GM23338 (cell line): ENCODE measurements around the gene GPN3. TPM values are rescaled to one million over a fixed set of nuclear protein-coding genes. Genes with fewer than 3 reads are reported as not detected.

ENCODE experiments used
- ATAC-seq: fragments of 200-7000 bp; cut with Tn5 transposase; 3 replicates; pipeline ENCODE4 v1.9.1; 2020
- DNase-seq: peaks from one replicate; pipeline ENCODE4 v3.0.0-alpha.2; 2015; ENCODE audit warnings: low spot score
- H2AFZ ChIP-seq: fragments of 200-600 bp; sonication (generic); 2 replicates; pipeline ENCODE4 v1.8.0; 2016; ENCODE audit warnings: antibody characterized with exemption, mild to moderate bottlenecking, moderate library complexity
- H3F3A ChIP-seq: fragments of 200-600 bp; sonication (generic); replicated peaks from 2 replicates; pipeline ENCODE4 v1.8.0; 2017; ENCODE audit warnings: antibody characterized with exemption, mixed run types, low read depth
- H3K27ac ChIP-seq: fragments of 200-600 bp; sonication (generic); 2 replicates; pipeline ENCODE4 v1.6.1; 2016; ENCODE audit warnings: low read depth
- H3K27me3 ChIP-seq: fragments of 200-600 bp; sonication (generic); 2 replicates; pipeline ENCODE4 v1.8.0; 2016; ENCODE audit warnings: mild to moderate bottlenecking, mixed run types, moderate library complexity; ENCODE audit not compliant: insufficient read depth
- H3K36me3 ChIP-seq: fragments of 200-600 bp; sonication (generic); 2 replicates; pipeline ENCODE4 v1.8.0; 2016; ENCODE audit warnings: mild to moderate bottlenecking; ENCODE audit not compliant: insufficient read depth
- H3K4me1 ChIP-seq: fragments of 200-600 bp; sonication (generic); 2 replicates; pipeline ENCODE4 v1.8.0; 2016; ENCODE audit warnings: mild to moderate bottlenecking, moderate library complexity; ENCODE audit not compliant: insufficient read depth
- H3K4me2 ChIP-seq: fragments of 200-600 bp; sonication (generic); 2 replicates; pipeline ENCODE4 v1.7.1; 2017; ENCODE audit warnings: mixed run types
- H3K4me3 ChIP-seq: fragments of 200-600 bp; sonication (generic); 2 replicates; pipeline ENCODE4 v1.6.1; 2016; ENCODE audit warnings: mixed run types
- H3K79me2 ChIP-seq: fragments of 200-600 bp; sonication (generic); replicated peaks from 2 replicates; pipeline ENCODE4 v1.8.0; 2017; ENCODE audit warnings: mild to moderate bottlenecking; ENCODE audit not compliant: insufficient read depth
- H3K9me2 ChIP-seq: fragments of 200-600 bp; sonication (generic); 2 replicates; pipeline ENCODE4 v1.8.0; 2017; ENCODE audit not compliant: insufficient read depth
- H4K20me1 ChIP-seq: fragments of 200-600 bp; sonication (generic); replicated peaks from 2 replicates; pipeline ENCODE4 v1.8.0; 2017; ENCODE audit warnings: mild to moderate bottlenecking; ENCODE audit not compliant: insufficient read depth
- H3K27ac Mint-ChIP-seq: 2 replicates; pipeline ENCODE4 v1.8.0; 2020; ENCODE audit warnings: inconsistent platforms, mild to moderate bottlenecking, moderate library complexity, mixed read lengths
- H3K27me3 Mint-ChIP-seq: 3 replicates; pipeline ENCODE4 v1.8.0; 2022; ENCODE audit warnings: low read depth, mild to moderate bottlenecking, moderate library complexity, mixed read lengths, inconsistent platforms; ENCODE audit not compliant: insufficient read depth, poor library complexity
- H3K36me3 Mint-ChIP-seq: 3 replicates; pipeline ENCODE4 v1.8.0; 2021; ENCODE audit warnings: low read depth, mild to moderate bottlenecking, inconsistent platforms, moderate library complexity, mixed read lengths
- H3K4me1 Mint-ChIP-seq: 3 replicates; pipeline ENCODE4 v1.8.0; 2020; ENCODE audit warnings: mild to moderate bottlenecking, inconsistent platforms, mixed read lengths
- H3K4me3 Mint-ChIP-seq: 3 replicates; pipeline ENCODE4 v1.8.0; 2021; ENCODE audit warnings: moderate library complexity, mild to moderate bottlenecking, inconsistent platforms, mixed read lengths
- H3K9me3 Mint-ChIP-seq: 3 replicates; pipeline ENCODE4 v1.8.0; 2020; ENCODE audit warnings: moderate library complexity, mild to moderate bottlenecking, inconsistent platforms, mixed read lengths
- CREB1 ChIP-seq: fragments of 250-450 bp; sonication (Bioruptor Pico); IDR thresholded peaks from 2 replicates; pipeline ENCODE4 v1.5.0; 2020; ENCODE audit warnings: low read depth, mild to moderate bottlenecking, moderate library complexity
- CTCF ChIP-seq, 2 experiments: fragments of 200-600 bp in 1 of 2; sonication (generic) in 1 of 2; conservative IDR thresholded peaks; 2 replicates each; pipeline versions ENCODE4 v1.5.1 to v1.6.1; 2016 to 2017; ENCODE audit warnings: antibody characterized with exemption in 2 of 2, low read depth in 2 of 2, mild to moderate bottlenecking in 2 of 2, moderate library complexity in 1 of 2
- ETS1 ChIP-seq: IDR thresholded peaks from 2 replicates; pipeline ENCODE4 v1.6.1; 2016; ENCODE audit warnings: antibody characterized with exemption
- EZH2 ChIP-seq: fragments of 200-600 bp; sonication (generic); IDR thresholded peaks from one replicate; pipeline ENCODE4 v1.8.0; 2017; ENCODE audit warnings: antibody characterized with exemption, mild to moderate bottlenecking, low read depth; ENCODE audit not compliant: unreplicated experiment
- EZH2phosphoT487 ChIP-seq: fragments of 200-600 bp; sonication (generic); IDR thresholded peaks from one replicate; pipeline ENCODE4 v1.8.1; 2018; ENCODE audit warnings: antibody characterized with exemption; ENCODE audit not compliant: unreplicated experiment
- JUNB ChIP-seq: IDR thresholded peaks from one replicate; pipeline ENCODE4 v1.6.1; 2016; ENCODE audit warnings: antibody characterized with exemption; ENCODE audit not compliant: unreplicated experiment
- NANOG ChIP-seq: IDR thresholded peaks from 2 replicates; pipeline ENCODE4 v1.6.1; 2016; ENCODE audit warnings: antibody characterized with exemption, borderline replicate concordance
- POLR2AphosphoS5 ChIP-seq: IDR thresholded peaks from 2 replicates; pipeline ENCODE4 v1.6.1; 2016; ENCODE audit warnings: antibody characterized with exemption, low read depth
- REST ChIP-seq: IDR thresholded peaks from one replicate; pipeline ENCODE4 v1.6.1; 2018; ENCODE audit warnings: antibody characterized with exemption; ENCODE audit not compliant: unreplicated experiment
- STAT1 ChIP-seq: IDR thresholded peaks from one replicate; pipeline ENCODE4 v1.6.1; 2016; ENCODE audit warnings: antibody characterized with exemption; ENCODE audit not compliant: unreplicated experiment
- ZNF114 ChIP-seq: fragments of 250-450 bp; sonication (Bioruptor Pico); IDR thresholded peaks from 2 replicates; pipeline ENCODE4 v1.5.0; 2020; ENCODE audit warnings: mild to moderate bottlenecking, moderate library complexity
- ZNF331 ChIP-seq: fragments of 250-450 bp; sonication (Bioruptor Pico); IDR thresholded peaks from 2 replicates; pipeline ENCODE4 v1.5.0; 2020; ENCODE audit warnings: low read depth, mild to moderate bottlenecking, moderate library complexity
- ZNF462 ChIP-seq: fragments of 250-450 bp; sonication (Bioruptor Pico); IDR thresholded peaks from 2 replicates; pipeline ENCODE4 v1.5.0; 2020; ENCODE audit warnings: mild to moderate bottlenecking, moderate library complexity
- polyA plus RNA-seq: library from polyadenylated mRNA; unstranded; fragments of >200 nt; fragmentation: Nextera tagmentation; extraction: Ambion mirVana; gene quantifications from 2 replicates; pipeline ENCODE4 v1.2.1, GENCODE V29; 2016
- total RNA-seq: library from RNA; depleted of rRNA; stranded (reverse); fragments of >200 nt; shearing (Covaris generic); gene quantifications from 2 replicates; pipeline ENCODE4 v1.2.3, GENCODE V29; 2014

Gene GPN3
- total and polyA plus RNA-seq, 2 experiments from 2014 or later: 45.0 to 108 TPM

- Histone ChIP-seq H4K20me1 (no peaks in the 10 kb centered on the region), H3K79me2 (no peaks in the 10 kb centered on the region), H3K4me1 (no peaks in the 10 kb centered on the region), H3K9me2 (peaks cover 2% of the 10 kb centered on the region; the same call in 1 of the 2 replicates), H3F3A (no peaks in the 10 kb centered on the region), H3K27ac (no peak overlapping the region), H3K36me3 (no peaks in the 10 kb centered on the region), H2AFZ (no peak overlapping the region), H3K4me2 (no peak overlapping the region), H3K27me3 (peaks cover 9% of the 10 kb centered on the region), H3K4me3 (no peak overlapping the region)
- no peak overlapping the region for H3K27ac Mint-ChIP-seq
- H3K4me1 Mint-ChIP-seq: no peaks in the 10 kb centered on the region
- TF ChIP-seq CTCF (conservative IDR thresholded peaks at IDR 0.05; ENCODE audit: low read depth in 2 of 2) (no peak), ZNF462 (CRISPR knock-in tag) (no peak), STAT1 (no peak), JUNB (no peak), CREB1 (no peak), POLR2AphosphoS5 (no peak), ZNF114 (no peak), EZH2 (no peak), ZNF331 (no peak), EZH2phosphoT487 (no peak), NANOG (no peak), REST (no peak), ETS1 (no peak)
- DNase-seq (no peak), ATAC-seq (no peak)
- H3K9me3 Mint-ChIP-seq: peaks cover 5% of the 10 kb centered on the region; the same call in 2 of the 3 replicates
- H3K36me3 Mint-ChIP-seq: no peaks in the 10 kb centered on the region
- H3K4me3 Mint-ChIP-seq: no peak overlapping the region
- peaks cover 10% of the 10 kb centered on the region for H3K27me3 Mint-ChIP-seq
These were observed 40.1 kb upstream of the GPN3 start for GRCh38 chr12:110508071-110508586.
